GM12873 (cell line): ENCODE measurements around the gene LGR4.

Experiments used
- TF ChIP-seq, protein P1 (sequence below): IDR thresholded peaks from 2 replicates; pipeline ENCODE4 v1.5.1; 2012; ENCODE audit warnings: low read depth, mild to moderate bottlenecking, moderate library complexity, low read length, control low read depth; ENCODE audit not compliant: insufficient read depth; ENCODE audit errors: missing control alignments

Gene LGR4

DNA sequence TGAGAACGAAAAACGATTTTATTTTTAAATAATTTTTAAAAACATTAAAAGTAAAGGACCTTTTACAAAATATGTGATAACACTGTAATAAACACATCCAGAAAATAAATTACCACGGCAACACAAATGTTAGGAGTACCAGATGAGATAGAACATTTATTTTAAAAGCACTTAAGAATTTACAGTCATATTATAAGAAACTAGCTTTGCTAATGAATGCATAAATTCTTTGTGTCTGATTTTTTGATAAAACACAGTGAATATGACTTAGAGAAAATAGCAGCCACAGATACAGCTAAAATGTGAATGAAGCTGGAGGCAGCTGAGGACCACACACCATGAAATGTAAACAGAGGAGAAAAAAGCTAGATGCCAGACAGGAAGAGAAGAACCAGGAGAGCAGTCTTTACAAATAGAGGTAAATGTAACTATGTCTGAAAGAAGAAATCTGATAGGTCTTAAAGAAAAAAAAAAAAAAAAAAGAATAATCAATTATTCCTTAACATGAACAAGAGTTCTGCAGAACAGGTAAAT lies 124.2 kb downstream of the LGR4 start:
- TF ChIP-seq, protein P1, sequence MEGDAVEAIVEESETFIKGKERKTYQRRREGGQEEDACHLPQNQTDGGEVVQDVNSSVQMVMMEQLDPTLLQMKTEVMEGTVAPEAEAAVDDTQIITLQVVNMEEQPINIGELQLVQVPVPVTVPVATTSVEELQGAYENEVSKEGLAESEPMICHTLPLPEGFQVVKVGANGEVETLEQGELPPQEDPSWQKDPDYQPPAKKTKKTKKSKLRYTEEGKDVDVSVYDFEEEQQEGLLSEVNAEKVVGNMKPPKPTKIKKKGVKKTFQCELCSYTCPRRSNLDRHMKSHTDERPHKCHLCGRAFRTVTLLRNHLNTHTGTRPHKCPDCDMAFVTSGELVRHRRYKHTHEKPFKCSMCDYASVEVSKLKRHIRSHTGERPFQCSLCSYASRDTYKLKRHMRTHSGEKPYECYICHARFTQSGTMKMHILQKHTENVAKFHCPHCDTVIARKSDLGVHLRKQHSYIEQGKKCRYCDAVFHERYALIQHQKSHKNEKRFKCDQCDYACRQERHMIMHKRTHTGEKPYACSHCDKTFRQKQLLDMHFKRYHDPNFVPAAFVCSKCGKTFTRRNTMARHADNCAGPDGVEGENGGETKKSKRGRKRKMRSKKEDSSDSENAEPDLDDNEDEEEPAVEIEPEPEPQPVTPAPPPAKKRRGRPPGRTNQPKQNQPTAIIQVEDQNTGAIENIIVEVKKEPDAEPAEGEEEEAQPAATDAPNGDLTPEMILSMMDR = no peak

DNA sequence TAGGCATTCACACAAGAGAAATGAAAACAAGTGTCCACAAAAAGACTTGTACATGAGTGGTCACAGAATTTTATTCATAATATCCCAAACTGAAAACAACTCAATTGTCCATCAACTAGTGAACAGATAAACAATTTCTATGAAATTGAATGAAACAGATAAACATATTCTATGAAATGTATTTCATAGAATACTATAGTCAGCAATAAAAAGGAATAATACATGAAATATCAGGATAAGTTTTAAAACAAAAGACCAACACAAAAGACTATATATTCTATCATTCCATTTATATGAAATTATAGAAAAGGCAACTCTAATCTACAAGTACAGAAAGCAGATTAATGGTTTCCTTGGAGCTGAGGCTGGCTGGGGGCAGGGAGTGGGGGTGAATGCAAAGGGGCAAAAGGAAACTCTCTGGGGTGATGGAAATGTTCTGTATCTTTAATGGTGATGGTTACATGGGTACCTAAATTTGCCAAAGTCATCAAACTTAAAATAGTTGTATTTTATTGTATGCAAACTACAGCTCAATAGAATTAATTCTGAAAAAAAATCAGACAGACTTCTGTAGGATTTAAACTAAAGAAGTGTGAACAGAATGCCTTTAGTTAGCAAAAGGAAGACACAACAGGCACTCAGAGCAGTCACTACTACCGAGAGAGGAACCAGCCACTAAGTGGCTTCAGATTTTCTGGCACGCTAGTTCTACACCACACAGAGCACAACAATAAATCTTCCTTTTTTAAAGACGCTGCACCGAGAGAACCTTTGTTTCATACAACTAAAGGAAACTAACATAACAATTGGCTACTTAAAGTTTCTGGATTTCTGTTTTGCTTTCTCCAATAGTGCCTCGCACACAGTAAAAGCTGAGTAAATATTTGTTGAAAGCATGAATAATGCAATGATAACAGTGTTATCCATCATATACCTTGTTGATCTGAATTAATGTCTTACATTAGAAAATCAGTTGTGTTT lies 124.9 kb downstream of the LGR4 start:
- TF ChIP-seq, protein P1 = no peak

DNA sequence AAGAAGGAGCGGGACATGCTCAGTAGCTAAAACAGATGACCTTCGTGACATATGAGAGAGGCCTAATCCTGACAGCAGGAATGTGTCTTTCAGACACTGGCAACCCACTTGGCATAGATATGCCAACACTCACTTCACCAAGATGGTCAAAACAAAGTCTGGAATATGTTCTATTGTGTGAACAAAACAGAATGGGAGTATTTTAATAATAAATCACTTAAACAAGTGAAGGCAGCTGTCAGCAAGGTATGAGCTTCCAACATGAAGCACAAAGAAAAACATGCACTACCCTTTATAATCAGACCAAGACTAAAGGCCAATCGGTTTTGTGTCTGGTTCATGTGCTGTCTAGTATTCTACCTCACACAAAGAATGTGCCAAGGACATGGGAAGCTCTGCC lies 132.6 kb downstream of the LGR4 start:
- TF ChIP-seq, protein P1 = no peak

DNA sequence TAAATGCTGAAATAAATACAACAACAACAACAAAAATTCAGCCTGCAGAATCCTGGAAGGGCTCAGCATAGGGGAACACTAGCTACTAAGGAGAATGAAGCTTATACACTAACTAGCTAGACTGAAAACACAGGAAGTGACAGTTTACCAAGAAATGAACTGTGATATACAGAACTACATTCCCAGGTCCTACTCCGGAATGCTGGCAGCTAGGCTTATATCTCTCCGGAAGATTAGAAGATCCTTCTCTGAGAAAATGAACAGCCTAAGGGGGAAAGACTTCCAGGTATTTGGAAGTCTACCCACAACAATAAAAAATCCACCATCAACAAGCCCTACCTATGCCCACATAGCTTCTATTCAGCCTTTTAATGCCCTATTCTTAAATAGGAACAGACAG lies 140.6 kb downstream of the LGR4 start:
- TF ChIP-seq, protein P1 = no peak

DNA sequence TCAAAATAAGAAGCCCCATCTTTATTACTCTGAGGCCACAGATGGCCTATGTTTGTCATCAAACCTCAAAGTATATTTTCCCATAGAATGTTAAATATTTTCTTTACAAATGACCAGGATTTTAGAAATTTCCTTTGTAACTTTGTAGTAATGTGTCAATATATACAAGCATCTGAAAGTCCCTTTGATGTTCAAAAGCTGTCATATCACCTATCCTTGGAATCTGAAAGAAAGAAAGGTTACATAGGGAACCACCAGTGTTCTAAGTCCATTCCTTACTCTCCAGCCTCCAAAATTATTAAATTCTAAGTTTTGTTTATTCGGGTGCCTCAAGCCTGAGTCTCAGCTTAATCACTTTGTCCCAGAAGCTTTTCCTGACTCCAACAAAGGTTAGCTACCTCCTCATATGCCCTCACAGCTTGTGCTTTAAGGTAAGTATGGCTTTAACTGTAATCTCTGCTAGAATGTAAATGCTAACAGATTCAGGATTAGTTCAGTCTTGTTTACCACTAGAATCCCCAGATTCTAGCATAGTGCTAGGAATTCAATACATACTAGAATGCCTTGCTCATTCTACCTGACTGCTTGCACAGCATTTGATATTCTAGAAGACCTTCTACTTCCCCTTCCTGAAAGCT lies 141.8 kb downstream of the LGR4 start:
- TF ChIP-seq, protein P1 = no peak

DNA sequence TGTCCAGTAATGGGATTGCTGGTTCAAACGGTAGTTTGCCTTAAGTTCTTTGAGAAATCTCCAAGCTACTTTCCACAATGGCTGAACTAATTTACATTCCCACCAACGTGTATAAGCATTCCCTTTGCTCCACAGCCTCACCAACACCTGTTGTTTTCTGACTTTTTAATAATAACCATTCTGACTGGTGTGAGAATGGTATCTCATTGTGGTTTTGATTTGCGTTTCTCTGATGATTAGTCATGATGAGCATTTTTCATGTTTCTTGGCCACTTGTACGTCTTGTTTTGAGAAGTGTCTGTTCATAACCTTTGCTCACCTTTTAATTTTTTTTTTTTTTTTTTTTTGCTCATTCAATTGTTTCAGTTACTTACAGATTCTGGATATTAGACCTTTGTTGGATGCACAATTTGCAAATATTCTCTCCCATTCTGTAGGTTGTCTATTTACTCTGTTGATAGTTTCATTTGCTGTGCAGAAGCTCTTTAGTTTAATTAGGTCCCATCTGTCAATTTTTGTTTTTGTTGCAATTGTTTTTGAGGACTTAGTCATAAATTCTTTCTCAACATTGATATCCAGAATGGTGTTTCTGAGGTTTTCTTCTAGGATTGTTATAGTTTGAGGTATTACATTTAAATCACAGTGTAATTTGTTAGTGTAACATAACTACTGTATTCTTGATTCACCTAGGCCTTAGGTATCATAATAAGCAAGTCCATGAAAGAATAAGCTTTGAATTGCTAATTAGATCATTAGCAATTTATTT lies 142.5 kb downstream of the LGR4 start:
- TF ChIP-seq, protein P1 = no peak
